IMR-90 (cell line): ENCODE data around the gene GPR39. TPM values are rescaled to one million over a fixed set of nuclear protein-coding genes. Genes with fewer than 3 reads are reported as not detected.

Experiments
- ATAC-seq: fragments of 200-7000 bp; cut with Tn5 transposase; 2 replicates; pipeline ENCODE4 v1.9.1; 2020; ENCODE audit warnings: low read depth, mild to moderate bottlenecking, moderate library complexity
- BruUV-seq: library from RNA; stranded (reverse); fragments of 400-500 nt; replicated peaks from 2 replicates; lab custom pipeline; 2021; lab: Mats Ljungman, UMichigan
- CTCF ChIA-PET: fragments of 300-600 bp; formaldehyde crosslinking; extraction: SDS; loops from one replicate; lab custom pipeline; 2021; ENCODE audit warnings: antibody characterized with exemption; lab: Yijun Ruan, JAX
- POLR2A ChIA-PET: fragments of 300-600 bp; sonication (Branson Sonifier 250); formaldehyde crosslinking; loops from one replicate; lab custom pipeline; 2022; ENCODE audit warnings: antibody characterized with exemption; ENCODE audit not compliant: unreplicated experiment; lab: Charles Lee
- DNase-seq: peaks from one replicate; pipeline ENCODE4 v3.0.0; 2013
- H2AFZ ChIP-seq: replicated peaks from 2 replicates; pipeline ENCODE3; 2013; ENCODE audit warnings: low read length, mild to moderate bottlenecking; ENCODE audit not compliant: poor library complexity
- H2AK5ac ChIP-seq: 2 replicates; pipeline ENCODE4 v1.6.1; 2013; ENCODE audit warnings: low read depth, low read length, inconsistent platforms
- H2AK9ac ChIP-seq: replicated peaks from 2 replicates; pipeline ENCODE3; 2013; ENCODE audit warnings: mild to moderate bottlenecking, low read depth, low read length, moderate library complexity; ENCODE audit not compliant: poor library complexity
- H2BK120ac ChIP-seq: 2 replicates; pipeline ENCODE4 v1.6.1; 2013; ENCODE audit warnings: low read depth, low read length, inconsistent platforms
- H2BK15ac ChIP-seq: 3 replicates; pipeline ENCODE4 v1.6.1; 2013; ENCODE audit warnings: low read depth, low read length, inconsistent platforms
- H2BK20ac ChIP-seq: 2 replicates; pipeline ENCODE4 v1.6.1; 2013; ENCODE audit warnings: low read depth, mild to moderate bottlenecking, inconsistent platforms, low read length, moderate library complexity
- H2BK5ac ChIP-seq: 2 replicates; pipeline ENCODE4 v1.6.1; 2013; ENCODE audit warnings: mild to moderate bottlenecking, low read depth, low read length, inconsistent platforms; ENCODE audit not compliant: poor library complexity, severe bottlenecking
- H3K14ac ChIP-seq: replicated peaks from 2 replicates; pipeline ENCODE4 v1.6.1; 2013; ENCODE audit warnings: low read depth, low read length, inconsistent platforms
- H3K18ac ChIP-seq: 2 replicates; pipeline ENCODE4 v1.6.1; 2013; ENCODE audit warnings: low read depth, low read length, control low read depth
- H3K23ac ChIP-seq: 2 replicates; pipeline ENCODE4 v1.6.1; 2013; ENCODE audit warnings: low read depth, low read length, inconsistent platforms
- H3K27ac ChIP-seq: 2 replicates; pipeline ENCODE4 v1.5.1; 2013; ENCODE audit warnings: mild to moderate bottlenecking, control low read depth, low read length; ENCODE audit not compliant: insufficient read depth
- H3K27me3 ChIP-seq: 2 replicates; pipeline ENCODE4 v1.6.1; 2013; ENCODE audit warnings: low read length; ENCODE audit not compliant: control insufficient read depth, insufficient read depth
- H3K36me3 ChIP-seq: 2 replicates; pipeline ENCODE4 v1.6.1; 2013; ENCODE audit warnings: low read length, mixed read lengths; ENCODE audit not compliant: control insufficient read depth, insufficient read depth
- H3K4ac ChIP-seq: 2 replicates; pipeline ENCODE4 v1.6.1; 2013; ENCODE audit warnings: low read depth, low read length, inconsistent platforms
- H3K4me1 ChIP-seq: 2 replicates; pipeline ENCODE4 v1.6.1; 2013; ENCODE audit warnings: low read length, mixed read lengths; ENCODE audit not compliant: control insufficient read depth, insufficient read depth
- H3K4me2 ChIP-seq: 2 replicates; pipeline ENCODE4 v1.6.1; 2013; ENCODE audit warnings: low read depth, mild to moderate bottlenecking, control low read depth, low read length, moderate library complexity
- H3K4me3 ChIP-seq: 2 replicates; pipeline ENCODE4 v1.5.1; 2013; ENCODE audit warnings: low read depth, mild to moderate bottlenecking, control low read depth, low read length, moderate library complexity; ENCODE audit not compliant: insufficient read depth
- H3K56ac ChIP-seq: 2 replicates; pipeline ENCODE4 v1.6.1; 2013; ENCODE audit warnings: low read length, inconsistent platforms; ENCODE audit not compliant: insufficient read depth; ENCODE audit errors: extremely low read depth
- H3K79me1 ChIP-seq, 2 experiments: 2 replicates each; pipeline ENCODE4 v1.6.1; 2013; ENCODE audit warnings: low read length in 2 of 2, inconsistent platforms in 1 of 2, low read depth in 1 of 2
- H3K9ac ChIP-seq: 2 replicates; pipeline ENCODE4 v1.6.1; 2013; ENCODE audit warnings: low read depth, low read length, control low read depth
- H3K9me1 ChIP-seq: 2 replicates; pipeline ENCODE4 v1.6.1; 2013; ENCODE audit warnings: low read length, inconsistent platforms; ENCODE audit not compliant: insufficient read depth
- H3K9me3 ChIP-seq: 2 replicates; pipeline ENCODE4 v1.6.1; 2013; ENCODE audit warnings: low read length; ENCODE audit not compliant: control insufficient read depth, insufficient read depth
- H4K20me1 ChIP-seq: 2 replicates; pipeline ENCODE4 v1.6.1; 2013; ENCODE audit warnings: low read length, inconsistent platforms; ENCODE audit not compliant: insufficient read depth
- H4K5ac ChIP-seq: 2 replicates; pipeline ENCODE4 v1.6.1; 2013; ENCODE audit warnings: mild to moderate bottlenecking, low read depth, low read length, control low read depth
- H4K8ac ChIP-seq, 2 experiments: 2 replicates each; pipeline ENCODE4 v1.6.1; 2013; ENCODE audit warnings: low read depth in 2 of 2, low read length in 2 of 2, control low read depth in 1 of 2, inconsistent platforms in 1 of 2
- H4K91ac ChIP-seq: 2 replicates; pipeline ENCODE4 v1.6.1; 2013; ENCODE audit warnings: low read depth, low read length, inconsistent platforms; ENCODE audit not compliant: insufficient read depth
- BHLHE40 ChIP-seq: fragments of 150-350 bp; IDR thresholded peaks from 2 replicates; pipeline ENCODE4 v1.6.1; 2016; ENCODE audit warnings: mild to moderate bottlenecking, low read depth, low read length
- CEBPB ChIP-seq: IDR thresholded peaks from 2 replicates; pipeline ENCODE4 v1.6.1; 2012; ENCODE audit warnings: low read depth, low read length, improper control_type of control experiment
- CHD1 ChIP-seq: IDR thresholded peaks from 2 replicates; pipeline ENCODE4 v1.6.1; 2012; ENCODE audit warnings: low read depth, low read length, improper control_type of control experiment
- CTCF ChIP-seq: conservative IDR thresholded peaks from 2 replicates; pipeline ENCODE4 v1.5.1; 2012; ENCODE audit warnings: mild to moderate bottlenecking, low read depth, low read length, improper control_type of control experiment
- ELK1 ChIP-seq: fragments of 150-350 bp; IDR thresholded peaks from 2 replicates; pipeline ENCODE4 v1.6.1; 2016; ENCODE audit warnings: low read depth, mild to moderate bottlenecking, low read length, moderate library complexity, borderline replicate concordance
- FOS ChIP-seq: fragments of 150-350 bp; IDR thresholded peaks from 2 replicates; pipeline ENCODE4 v1.6.1; 2016; ENCODE audit warnings: low read depth, low read length
- MAFK ChIP-seq: IDR thresholded peaks from 2 replicates; pipeline ENCODE4 v1.6.1; 2012; ENCODE audit warnings: low read depth, low read length, improper control_type of control experiment
- MAZ ChIP-seq: IDR thresholded peaks from 2 replicates; pipeline ENCODE4 v1.6.1; 2012; ENCODE audit warnings: low read depth, mild to moderate bottlenecking, low read length, improper control_type of control experiment, moderate library complexity, borderline replicate concordance
- MXI1 ChIP-seq: IDR thresholded peaks from 2 replicates; pipeline ENCODE4 v1.6.1; 2012; ENCODE audit warnings: low read depth, mild to moderate bottlenecking, low read length, moderate library complexity, borderline replicate concordance
- NFE2L2 ChIP-seq: fragments of 150-350 bp; IDR thresholded peaks from 2 replicates; pipeline ENCODE4 v1.6.1; 2016; ENCODE audit warnings: low read depth, mild to moderate bottlenecking, low read length
- POLR2A ChIP-seq: IDR thresholded peaks from 2 replicates; pipeline ENCODE4 v1.6.1; 2012; ENCODE audit warnings: mild to moderate bottlenecking, low read depth, low read length
- RAD21 ChIP-seq: IDR thresholded peaks from 2 replicates; pipeline ENCODE4 v1.6.1; 2012; ENCODE audit warnings: low read length, improper control_type of control experiment
- RCOR1 ChIP-seq: IDR thresholded peaks from 2 replicates; pipeline ENCODE4 v1.6.1; 2012; ENCODE audit warnings: mild to moderate bottlenecking, low read length, improper control_type of control experiment; ENCODE audit not compliant: insufficient replicate concordance
- RFX5 ChIP-seq: IDR thresholded peaks from 2 replicates; pipeline ENCODE4 v1.8.0; 2012; ENCODE audit warnings: low read depth, mild to moderate bottlenecking, low read length, moderate library complexity
- SMC3 ChIP-seq: fragments of 150-350 bp; IDR thresholded peaks from 2 replicates; pipeline ENCODE4 v1.6.1; 2016; ENCODE audit warnings: low read depth, mild to moderate bottlenecking, antibody characterized with exemption, low read length, moderate library complexity
- USF2 ChIP-seq: fragments of 150-350 bp; IDR thresholded peaks from 2 replicates; pipeline ENCODE4 v1.6.1; 2017; ENCODE audit warnings: mild to moderate bottlenecking, antibody characterized with exemption, low read length, low read depth
- WGBS, 2 experiments: methylation state at CpG; one replicate each; pipeline versions ENCODE4 v1.1.5 to v1.1.7; 2013; ENCODE audit warnings: missing lambda C conversion rate in 2 of 2; ENCODE audit not compliant: insufficient read length in 1 of 2; ENCODE audit errors: extremely low coverage in 2 of 2; 5-methylcytosine and 5-hydroxymethylcytosine counted together
- dilution Hi-C: fragments of 300-500 bp; cut with HindIII; formaldehyde crosslinking; loops from one replicate; pipeline ENCODE4 v1.14.3; 2018; ENCODE audit warnings: low sequenced_read_pairs; ENCODE audit not compliant: unreplicated experiment
- in situ Hi-C: fragments of 300-500 bp; cut with MboI; formaldehyde crosslinking; loops from 3 replicates; pipeline ENCODE4 v1.14.3; 2019; ENCODE audit warnings: low sequenced_read_pairs, inconsistent platforms, mixed read lengths
- intact Hi-C: fragments of 100-400 bp; cut with micrococcal nuclease; formaldehyde crosslinking; loops from 2 replicates; pipeline ENCODE4 v1.10.0; 2022
- polyA plus RNA-seq, 3 experiments: library from polyadenylated mRNA; depleted of rRNA; stranded (reverse); fragments of >200 nt; gene quantifications; 2 replicates each; pipeline ENCODE4 v1.2.3, GENCODE V29; 2012; ENCODE audit warnings: low replicate concordance in 1 of 3
- total RNA-seq: library from RNA; depleted of rRNA; stranded (reverse); fragments of >200 nt; gene quantifications from 2 replicates; pipeline ENCODE4 v1.2.3, GENCODE V29; 2012

GPR39 gene
- total and polyA plus RNA-seq, 2 of the 4 experiments (the other 2 are of a cell fraction), result 4.4 to 9.0 TPM

GRCh38 chr2:132692816-132693215 is 276.2 kb downstream of the GPR39 start:
- H3K4ac ChIP-seq, result peak overlapping the region; percentile 1; the same call in 1 of the 2 replicates
- intact Hi-C loops (no loop called here), in situ Hi-C loops (no loop called here), dilution Hi-C loops (no loop called here)
- H3K79me1 ChIP-seq, result peaks cover 0 to 16% of the 10 kb centered on the region in 2 experiments; a peak in 2 of 4 replicates
- H2BK120ac ChIP-seq, result peak overlapping the region; percentile 8; the same call in 1 of the 2 replicates
- no peak overlapping the region; a peak in 1 of 4 replicates for H4K8ac ChIP-seq
- peak overlapping the region; percentile 73; the same call in 1 of the 2 replicates for H4K5ac ChIP-seq
- ChIA-PET CTCF (no interaction called here), POLR2A (no interaction called here)
- H3K9me3 ChIP-seq, result no peaks in the 10 kb centered on the region
- peak; percentile 57 for DNase-seq
- H3K4me3 ChIP-seq, result no peak overlapping the region
- no peaks in the 10 kb centered on the region for H4K20me1 ChIP-seq
- H2AFZ ChIP-seq, result no peak overlapping the region
- no peak overlapping the region for H3K14ac ChIP-seq
- no peak overlapping the region for H3K56ac ChIP-seq
- H2AK9ac ChIP-seq, result no peak overlapping the region
- H3K9ac ChIP-seq, result no peak overlapping the region
- peaks cover 3% of the 10 kb centered on the region; the same call in 1 of the 2 replicates for H3K36me3 ChIP-seq
- H3K4me2 ChIP-seq, result peak overlapping the region; percentile 74; the same call in 1 of the 2 replicates
- H4K91ac ChIP-seq, result no peak overlapping the region
- no peak for TF ChIP-seq NFE2L2
- TF ChIP-seq USF2, result no peak
- TF ChIP-seq RAD21, result no peak
- TF ChIP-seq BHLHE40, result no peak
- TF ChIP-seq CHD1, result no peak
- no peak for TF ChIP-seq POLR2A
- no peak for TF ChIP-seq MXI1
- no peak for TF ChIP-seq MAZ
- no peak for TF ChIP-seq MAFK
- no peak for TF ChIP-seq RCOR1
- TF ChIP-seq CTCF, result no peak
- TF ChIP-seq FOS, result no peak
- TF ChIP-seq SMC3, result no peak
- TF ChIP-seq CEBPB, result no peak
- no peak for TF ChIP-seq ELK1
- no peak for TF ChIP-seq RFX5
- H2BK5ac ChIP-seq, result peak overlapping the region; percentile 48
- H3K18ac ChIP-seq, result peak overlapping the region; percentile 82; the same call in 1 of the 2 replicates
- ATAC-seq, result peak; percentile 18; the same call in 1 of the 2 replicates
- H2AK5ac ChIP-seq, result no peak overlapping the region
- peak overlapping the region; percentile 44; the same call in 1 of the 2 replicates for H3K27ac ChIP-seq
- H2BK15ac ChIP-seq, result no peak overlapping the region
- H3K4me1 ChIP-seq, result peaks cover 16% of the 10 kb centered on the region
- no peak overlapping the region for H3K23ac ChIP-seq
- no TSS peak for BruUV-seq
- H3K27me3 ChIP-seq, result no peaks in the 10 kb centered on the region
- peaks cover 11% of the 10 kb centered on the region for H3K9me1 ChIP-seq
- H2BK20ac ChIP-seq, result no peak overlapping the region
- no CpG with 5 or more reads among the region's 1 CpG for WGBS, 2 experiments
